ENCODE measurements around the gene SPPL2B.
"Not testable (repeated sequence)": the region's sequence is repeated elsewhere in the genome, so short reads cannot be mapped to it uniquely, and the experiment has no call there.

Gene SPPL2B

DNA sequence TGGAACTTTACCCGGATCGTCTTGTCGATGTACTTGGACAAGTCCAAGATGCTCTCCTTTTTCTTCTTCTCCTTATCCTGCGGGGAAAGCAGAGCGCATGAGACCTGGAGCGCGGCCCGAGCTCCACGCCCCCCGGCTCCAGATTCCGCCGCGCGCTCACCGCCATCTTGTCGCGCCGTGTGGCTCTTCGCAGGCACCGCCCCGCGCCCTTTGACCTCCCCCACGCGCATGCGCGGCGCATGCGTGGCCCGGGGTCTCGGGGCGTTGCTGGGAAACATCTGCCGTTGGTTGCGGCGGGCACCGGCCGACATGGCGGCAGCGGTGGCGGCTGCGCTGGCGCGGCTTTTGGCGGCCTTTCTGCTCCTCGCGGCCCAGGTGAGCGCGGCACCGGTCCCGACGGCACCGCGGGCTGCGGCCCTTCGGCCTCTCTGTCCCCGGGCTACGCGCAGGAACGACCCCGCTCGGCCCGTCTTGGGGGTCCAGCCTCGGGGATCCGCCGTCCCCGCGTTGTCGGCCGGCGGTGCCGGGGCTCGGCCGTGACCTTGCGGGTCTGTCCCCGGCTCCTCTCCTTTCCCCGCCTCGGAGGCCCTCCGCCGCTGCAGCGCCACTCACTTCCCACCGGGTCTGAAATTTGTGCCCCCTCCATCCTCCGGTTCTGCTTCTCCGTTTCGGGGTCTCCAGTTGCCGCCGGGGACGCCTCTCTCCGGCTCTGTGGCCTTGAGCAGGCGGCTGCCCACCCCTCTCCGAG, at the start of gene SPPL2B, which contains the start of gene LSM7:
Gene SPPL2B, plus strand, starts transcription at position 284 of the 748 bp plus-strand sequence. Its CDS starts 26 bp downstream, at position 310.
Gene LSM7, minus strand, starts transcription at position 186 of the 748 bp plus-strand sequence. Its CDS starts 20 bp downstream, at position 166.
- no peak for FAIRE-seq

DNA sequence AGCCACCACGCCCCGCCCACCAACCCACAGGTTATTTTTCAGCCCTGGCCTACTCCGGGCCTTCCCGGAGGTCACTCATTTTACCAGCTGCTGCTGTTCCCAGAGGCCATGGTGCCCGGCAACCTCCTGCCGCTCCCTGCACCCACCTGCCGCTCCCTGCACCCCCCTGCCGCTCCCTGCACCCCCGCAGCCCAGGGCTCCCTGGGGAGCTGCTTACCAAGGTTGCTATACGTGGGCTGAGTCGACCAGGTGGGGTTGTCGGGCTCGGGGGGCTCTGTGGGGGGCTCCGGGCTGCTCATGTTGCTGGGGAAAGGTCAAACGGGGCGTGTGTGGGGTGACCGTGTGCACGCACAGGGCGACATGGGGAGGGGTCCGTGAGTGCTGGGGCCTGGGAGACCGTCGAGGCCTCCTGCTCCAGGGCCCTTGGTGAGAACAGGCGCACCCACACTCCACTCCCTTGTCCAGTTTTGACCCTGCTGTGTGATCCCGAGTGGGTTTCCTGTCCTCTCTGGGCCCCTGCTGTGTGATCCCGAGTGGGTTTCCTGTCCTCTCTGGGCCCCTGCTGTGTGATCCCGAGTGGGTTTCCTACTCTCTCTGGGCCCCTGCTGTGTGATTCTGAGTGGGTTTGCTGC, 47.7 kb upstream of the SPPL2B start:
- FAIRE-seq, result no peak

DNA sequence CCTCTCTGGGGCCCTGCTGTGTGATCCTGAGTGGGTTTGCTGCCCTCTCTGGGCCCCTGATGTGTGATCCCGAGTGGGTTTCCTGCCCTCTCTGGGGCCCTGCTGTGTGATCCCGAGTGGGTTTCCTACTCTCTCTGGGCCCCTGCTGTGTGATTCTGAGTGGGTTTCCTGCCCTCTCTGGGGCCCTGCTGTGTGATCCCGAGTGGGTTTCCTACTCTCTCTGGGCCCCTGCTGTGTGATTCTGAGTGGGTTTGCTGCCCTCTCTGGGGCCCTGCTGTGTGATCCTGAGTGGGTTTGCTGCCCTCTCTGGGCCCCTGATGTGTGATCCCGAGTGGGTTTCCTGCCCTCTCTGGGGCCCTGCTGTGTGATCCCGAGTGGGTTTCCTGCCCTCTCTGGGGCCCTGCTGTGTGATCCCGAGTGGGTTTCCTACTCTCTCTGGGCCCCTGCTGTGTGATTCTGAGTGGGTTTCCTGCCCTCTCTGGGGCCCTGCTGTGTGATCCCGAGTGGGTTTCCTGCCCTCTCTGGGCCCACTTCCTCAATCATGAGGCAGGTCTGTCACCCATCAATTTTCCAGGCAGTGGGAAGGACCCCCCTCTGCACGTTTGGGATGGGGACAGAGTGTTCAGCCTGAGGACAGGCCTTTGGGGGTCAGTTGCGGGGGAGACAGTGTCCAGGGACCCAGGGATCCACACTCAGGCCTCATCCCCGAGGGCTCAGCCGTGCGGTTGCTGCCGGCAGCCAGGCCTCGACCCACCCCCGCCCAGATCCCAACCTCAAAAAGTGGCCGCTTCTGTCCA, 47.0 kb upstream of the SPPL2B start:
- FAIRE-seq, result not testable (repeated sequence)

DNA sequence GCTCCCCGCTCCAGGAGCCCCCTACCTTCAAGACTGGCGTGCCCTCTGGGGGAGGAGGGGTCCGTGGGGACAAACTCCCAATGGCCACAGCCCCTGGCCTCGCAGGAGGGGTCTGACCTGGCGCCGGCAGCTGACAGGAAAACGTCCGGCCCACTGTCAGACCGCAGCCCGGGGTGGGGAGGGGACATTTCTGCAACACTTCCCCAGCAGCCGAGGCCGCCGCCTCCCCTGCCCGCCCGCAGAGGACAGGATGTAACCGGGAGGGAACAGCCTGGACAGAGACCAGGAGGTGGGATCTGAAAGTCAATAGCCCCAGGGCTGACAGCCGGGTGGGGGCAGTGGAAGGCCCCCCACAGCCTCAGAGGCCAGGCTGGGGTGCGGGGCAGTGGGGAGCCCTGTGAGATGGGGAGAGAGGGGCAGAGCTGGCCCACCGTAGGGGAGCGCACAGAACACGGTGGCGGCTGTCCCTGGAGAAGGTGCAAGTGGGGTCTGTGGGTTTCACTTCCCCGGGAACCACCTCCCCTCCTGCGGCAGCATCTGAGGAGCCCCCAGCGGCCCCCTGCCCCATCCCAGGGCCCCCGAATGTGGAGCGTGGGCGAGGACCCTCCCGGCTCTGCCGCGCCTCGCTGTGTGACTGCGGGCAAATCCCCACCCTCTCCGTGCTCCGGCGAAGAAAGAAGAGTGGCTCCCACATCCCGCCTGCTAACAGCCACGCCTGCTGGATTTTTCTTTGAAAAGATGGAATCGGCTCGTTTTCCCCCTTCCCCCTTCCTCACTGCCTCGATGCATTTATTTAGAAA, 46.2 kb upstream of the SPPL2B start, which contains the start of gene PEAK3:
Gene PEAK3, minus strand, starts transcription at position 114 of the 800 bp plus-strand sequence. CDS start 1,244 bp downstream, outside the sequence.
- no peak for FAIRE-seq

DNA sequence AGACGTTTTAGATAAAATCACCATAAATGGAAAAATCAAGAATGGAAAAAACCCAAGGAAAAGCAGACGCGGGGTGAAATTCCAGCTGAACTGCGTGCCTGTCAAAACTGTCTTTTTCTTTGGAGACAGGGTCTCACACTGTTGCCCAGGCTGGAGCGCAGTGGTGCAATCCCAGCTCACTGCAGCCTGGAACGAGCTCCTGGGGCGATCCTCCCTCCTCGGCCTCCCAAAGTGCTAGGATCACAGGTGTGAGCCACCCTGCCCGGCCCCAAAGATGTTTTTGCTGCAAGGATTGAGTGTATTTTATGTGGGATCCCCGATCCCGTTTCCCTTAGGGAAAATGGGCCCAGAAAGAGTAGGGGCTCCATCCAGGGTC, 45.6 kb upstream of the SPPL2B start:
- FAIRE-seq, result no peak

- no peak for FAIRE-seq
Measured at GRCh38 chr19:2283835-2284507, 44.5 kb upstream of the SPPL2B start.

GRCh38 chr19:2286402-2287140, 41.9 kb upstream of the SPPL2B start:
- no peak for FAIRE-seq

DNA sequence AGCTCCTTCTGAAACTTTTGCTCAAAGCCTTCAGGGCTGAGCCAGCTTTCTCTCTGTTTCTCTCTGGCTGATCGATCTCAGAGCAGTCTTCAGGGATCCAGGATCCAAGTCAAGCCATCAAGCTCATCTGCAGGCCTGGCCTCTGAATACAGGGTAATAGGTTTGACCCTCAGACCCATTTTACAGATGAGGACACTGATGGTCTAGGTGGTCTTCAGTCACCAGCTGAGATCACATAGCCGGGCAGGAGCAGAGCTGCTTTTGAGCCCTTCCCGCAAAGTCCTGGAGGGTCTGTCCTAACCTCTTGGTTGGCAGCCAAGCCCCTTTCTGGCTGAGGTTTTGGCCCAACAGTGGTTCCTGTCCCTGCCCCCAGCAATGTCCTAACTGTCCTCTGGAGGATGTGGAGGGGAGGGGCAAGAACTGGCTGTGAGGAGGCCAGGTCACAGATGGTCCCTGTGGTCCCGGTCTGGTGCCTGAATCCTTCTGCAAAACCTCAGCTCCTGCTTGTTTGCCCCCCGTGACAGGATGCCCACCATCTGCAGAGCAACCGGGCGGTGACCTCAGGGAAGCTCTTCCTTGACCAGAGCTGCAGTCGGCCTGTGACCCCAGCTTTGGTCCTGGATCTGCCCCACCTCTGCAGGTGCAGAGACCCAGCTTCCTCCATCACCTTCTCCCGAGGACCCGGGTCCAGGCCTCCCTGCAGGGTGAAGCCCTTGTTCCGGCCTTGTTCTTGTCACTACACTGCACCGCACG, 40.7 kb upstream of the SPPL2B start:
- FAIRE-seq, result no peak

- no peak for FAIRE-seq
Measured at GRCh38 chr19:2288338-2288817, 40.1 kb upstream of the SPPL2B start.

- no peak for FAIRE-seq
Measured at GRCh38 chr19:2288818-2289713, 39.4 kb upstream of the SPPL2B start.

DNA sequence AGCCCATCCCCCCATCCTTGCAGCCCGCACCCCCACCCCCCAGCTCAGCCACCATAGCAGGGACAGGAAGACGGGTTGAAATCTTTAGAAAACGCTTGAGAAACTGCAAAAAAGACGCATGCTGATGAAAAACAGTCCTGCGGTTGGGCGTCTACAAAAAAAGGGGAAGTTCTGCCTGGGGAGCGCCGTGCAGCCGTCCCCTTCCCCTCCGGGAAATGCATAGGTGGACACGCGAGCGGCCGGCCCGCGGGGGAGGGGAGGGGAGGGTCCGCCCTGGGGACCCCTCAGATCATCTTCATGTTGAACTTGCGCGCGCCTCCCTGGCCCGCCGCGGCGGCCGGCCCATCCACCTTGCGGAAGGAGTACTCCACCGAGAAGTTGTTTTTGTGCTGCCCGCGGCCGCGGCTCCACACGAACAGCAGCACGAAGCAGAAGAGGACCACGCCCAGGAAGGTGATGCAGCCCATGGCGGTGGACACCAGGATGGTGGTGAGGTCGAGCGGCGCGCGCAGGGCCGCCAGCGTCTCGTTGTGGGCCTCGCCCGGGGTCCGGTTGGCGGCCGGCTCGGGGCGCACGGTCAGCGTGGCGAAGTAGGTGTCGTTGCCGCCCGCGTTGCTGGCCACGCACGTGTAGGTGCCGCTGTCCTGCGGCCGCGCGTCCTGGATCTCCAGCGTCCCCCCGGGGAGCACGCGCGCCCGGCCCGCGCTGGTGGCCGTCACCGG, 38.6 kb upstream of the SPPL2B start:
- FAIRE-seq, result no peak

- no peak for FAIRE-seq
Measured at GRCh38 chr19:2290441-2291184, 37.9 kb upstream of the SPPL2B start.

DNA sequence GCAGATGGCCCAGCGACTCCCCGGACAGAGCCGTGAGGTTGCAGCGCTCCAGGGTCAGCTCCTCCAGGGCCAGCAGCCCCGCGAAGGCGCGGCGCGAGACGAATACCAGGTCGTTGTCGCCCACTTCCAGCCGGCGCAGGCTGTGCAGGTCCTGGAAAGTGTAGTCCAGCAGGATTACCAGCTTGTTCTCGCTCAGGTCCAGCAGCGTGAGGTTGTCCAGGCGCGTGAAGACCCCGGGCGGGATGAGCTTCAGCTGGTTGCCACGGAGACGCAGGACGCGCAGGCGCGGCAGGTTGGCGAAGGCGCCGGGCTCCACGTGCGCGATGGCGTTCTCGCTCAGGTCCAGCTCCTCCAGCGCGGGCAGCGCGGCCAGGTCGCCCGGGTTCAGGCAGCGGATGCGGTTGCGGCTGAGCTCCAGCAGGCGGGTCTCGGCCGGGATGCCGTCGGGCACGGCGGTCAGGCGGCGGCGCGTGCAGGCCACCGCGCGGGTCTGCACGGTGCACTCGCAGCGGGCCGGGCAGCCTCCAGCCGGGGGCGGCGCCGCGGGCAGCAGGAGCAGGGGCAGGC, 37.2 kb upstream of the SPPL2B start:
- no peak for FAIRE-seq

GRCh38 chr19:2294687-2295335, 33.7 kb upstream of the SPPL2B start:
- no peak for FAIRE-seq

DNA sequence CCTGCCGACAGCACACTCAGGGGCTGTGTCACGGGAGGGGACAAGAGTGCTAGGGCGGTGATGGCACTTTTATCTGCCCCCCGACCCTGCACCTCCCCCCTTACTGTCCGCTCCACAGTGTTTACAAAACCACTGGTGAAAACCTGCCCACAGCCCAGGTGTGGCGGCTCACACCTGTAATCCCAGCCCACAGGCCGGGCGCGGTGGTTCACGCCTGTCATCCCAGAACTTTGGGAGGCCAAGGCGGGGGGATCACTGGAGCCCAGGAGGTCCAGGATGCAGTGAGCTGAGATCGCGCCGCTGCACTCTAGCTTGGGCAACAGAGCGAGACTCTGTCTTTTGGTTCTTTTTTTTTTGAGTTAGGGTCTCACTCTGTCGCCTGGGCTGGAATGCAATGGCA, 32.3 kb upstream of the SPPL2B start:
- no peak for FAIRE-seq

DNA sequence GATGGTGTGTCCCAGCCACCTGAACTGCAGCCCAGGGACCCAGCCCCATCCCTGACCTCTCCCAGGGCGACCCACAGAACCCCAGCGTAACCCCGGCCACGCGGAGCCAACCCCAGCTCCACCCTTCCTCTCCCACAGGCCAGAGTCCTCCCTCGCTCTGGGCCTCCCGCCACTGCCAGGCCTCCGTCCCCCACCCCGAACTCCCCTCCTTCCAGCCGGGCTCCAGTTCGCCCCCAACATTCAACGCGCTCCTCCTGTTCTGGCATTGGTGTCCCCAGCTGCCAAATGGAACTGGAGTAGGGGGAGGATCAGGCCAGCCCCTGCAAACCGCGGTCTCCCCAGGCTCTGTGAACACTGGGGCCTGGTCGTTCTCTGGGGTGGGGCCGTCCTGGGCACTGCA, 28.0 kb upstream of the SPPL2B start:
- no peak for FAIRE-seq

Measured in A204.1 (cell line).